Stimulated activated naive CD8-positive, alpha-beta T cell treated with anti-CD3 and anti-CD28 coated beads, Interleukin-15, Interleukin-2, amounts not matched to agents 100 ng/mL and 50 ng/mL, for 24 hours (primary cell): ENCODE data around the gene DNAH6.

Source experiments
- H3K27ac Mint-ChIP-seq: one replicate; pipeline ENCODE4 v1.8.0; 2021; ENCODE audit warnings: mild to moderate bottlenecking, mixed read lengths
- H3K27me3 Mint-ChIP-seq: one replicate; pipeline ENCODE4 v1.8.0; 2021; ENCODE audit warnings: mixed read lengths
- H3K36me3 Mint-ChIP-seq: one replicate; pipeline ENCODE4 v1.8.0; 2021; ENCODE audit warnings: low read depth, mixed read lengths
- H3K4me1 Mint-ChIP-seq: one replicate; pipeline ENCODE4 v1.8.0; 2021; ENCODE audit warnings: low read depth, mixed read lengths
- H3K4me3 Mint-ChIP-seq: one replicate; pipeline ENCODE4 v1.8.0; 2021; ENCODE audit warnings: mild to moderate bottlenecking, mixed read lengths
- H3K9me3 Mint-ChIP-seq: one replicate; pipeline ENCODE4 v1.8.0; 2021; ENCODE audit warnings: mixed read lengths

DNAH6 gene

GRCh38 chr2:84823229-84823628 lies 306.9 kb downstream of the DNAH6 start:
- Mint-ChIP-seq H3K27ac (peak overlapping the region; percentile 7), H3K4me3 (no peak overlapping the region), H3K36me3 (peaks cover 23% of the 10 kb centered on the region), H3K4me1 (peaks cover 30% of the 10 kb centered on the region), H3K27me3 (no peaks in the 10 kb centered on the region), H3K9me3 (no peaks in the 10 kb centered on the region)

GRCh38 chr2:84823788-84824187 lies 307.5 kb downstream of the DNAH6 start:
- H3K27ac Mint-ChIP-seq, result no peak overlapping the region
- peaks cover 25% of the 10 kb centered on the region for H3K4me1 Mint-ChIP-seq
- no peaks in the 10 kb centered on the region for H3K27me3 Mint-ChIP-seq
- no peak overlapping the region for H3K4me3 Mint-ChIP-seq
- H3K9me3 Mint-ChIP-seq, result no peaks in the 10 kb centered on the region
- H3K36me3 Mint-ChIP-seq, result peaks cover 23% of the 10 kb centered on the region

- H3K4me1 Mint-ChIP-seq, result peaks cover 17% of the 10 kb centered on the region
- no peaks in the 10 kb centered on the region for H3K27me3 Mint-ChIP-seq
- H3K27ac Mint-ChIP-seq, result no peak overlapping the region
- no peak overlapping the region for H3K4me3 Mint-ChIP-seq
- H3K36me3 Mint-ChIP-seq, result peaks cover 23% of the 10 kb centered on the region
- H3K9me3 Mint-ChIP-seq, result no peaks in the 10 kb centered on the region
Measured at GRCh38 chr2:84827978-84828575, 311.8 kb downstream of the DNAH6 start.

- H3K9me3 Mint-ChIP-seq, result no peaks in the 10 kb centered on the region
- no peaks in the 10 kb centered on the region for H3K27me3 Mint-ChIP-seq
- H3K36me3 Mint-ChIP-seq, result peaks cover 13% of the 10 kb centered on the region
- H3K27ac Mint-ChIP-seq, result no peak overlapping the region
- H3K4me3 Mint-ChIP-seq, result no peak overlapping the region
- peaks cover 25% of the 10 kb centered on the region for H3K4me1 Mint-ChIP-seq
Measured at GRCh38 chr2:84829693-84830092, 313.4 kb downstream of the DNAH6 start.

GRCh38 chr2:84830095-84830494 lies 313.8 kb downstream of the DNAH6 start:
- no peaks in the 10 kb centered on the region for H3K27me3 Mint-ChIP-seq

GRCh38 chr2:84830758-84831500 lies 314.6 kb downstream of the DNAH6 start:
- H3K9me3 Mint-ChIP-seq, result no peaks in the 10 kb centered on the region
- H3K4me1 Mint-ChIP-seq, result peaks cover 25% of the 10 kb centered on the region
- peaks cover 16% of the 10 kb centered on the region for H3K36me3 Mint-ChIP-seq
- no peaks in the 10 kb centered on the region for H3K27me3 Mint-ChIP-seq
- peak overlapping the region; percentile 56 for H3K27ac Mint-ChIP-seq
- no peak overlapping the region for H3K4me3 Mint-ChIP-seq

More at GRCh38 chr2:84830095-84830494, 313.8 kb downstream of the DNAH6 start:
- H3K27ac Mint-ChIP-seq, result no peak overlapping the region
- peaks cover 13% of the 10 kb centered on the region for H3K36me3 Mint-ChIP-seq
- no peaks in the 10 kb centered on the region for H3K9me3 Mint-ChIP-seq
- H3K4me1 Mint-ChIP-seq, result peaks cover 25% of the 10 kb centered on the region
- no peak overlapping the region for H3K4me3 Mint-ChIP-seq

- peaks cover 36% of the 10 kb centered on the region for H3K4me1 Mint-ChIP-seq
- no peaks in the 10 kb centered on the region for H3K27me3 Mint-ChIP-seq
- no peaks in the 10 kb centered on the region for H3K9me3 Mint-ChIP-seq
- H3K27ac Mint-ChIP-seq, result peak overlapping the region; percentile 88
- H3K4me3 Mint-ChIP-seq, result peak overlapping the region; percentile 65
- H3K36me3 Mint-ChIP-seq, result peaks cover 33% of the 10 kb centered on the region
Measured at GRCh38 chr2:84832772-84833461, 316.6 kb downstream of the DNAH6 start.

- Mint-ChIP-seq H3K4me3 (peak overlapping the region; percentile 65), H3K4me1 (peaks cover 40% of the 10 kb centered on the region), H3K36me3 (peaks cover 39% of the 10 kb centered on the region), H3K27ac (peak overlapping the region; percentile 88), H3K9me3 (no peaks in the 10 kb centered on the region), H3K27me3 (no peaks in the 10 kb centered on the region)
Measured at GRCh38 chr2:84833481-84834150, 317.3 kb downstream of the DNAH6 start.

GRCh38 chr2:84836215-84836614 lies 319.9 kb downstream of the DNAH6 start:
- Mint-ChIP-seq H3K27ac (no peak overlapping the region), H3K4me1 (peaks cover 66% of the 10 kb centered on the region), H3K27me3 (no peaks in the 10 kb centered on the region), H3K9me3 (no peaks in the 10 kb centered on the region), H3K4me3 (no peak overlapping the region), H3K36me3 (peaks cover 52% of the 10 kb centered on the region)

GRCh38 chr2:84838434-84839145 lies 322.3 kb downstream of the DNAH6 start:
- Mint-ChIP-seq H3K4me1 (peaks cover 77% of the 10 kb centered on the region), H3K36me3 (peaks cover 52% of the 10 kb centered on the region), H3K4me3 (no peak overlapping the region), H3K27me3 (no peaks in the 10 kb centered on the region), H3K27ac (no peak overlapping the region), H3K9me3 (no peaks in the 10 kb centered on the region)

GRCh38 chr2:84839851-84840250 lies 323.6 kb downstream of the DNAH6 start:
- Mint-ChIP-seq H3K27me3 (no peaks in the 10 kb centered on the region), H3K4me1 (peaks cover 79% of the 10 kb centered on the region), H3K4me3 (peak overlapping the region; percentile 72), H3K9me3 (no peaks in the 10 kb centered on the region), H3K27ac (peak overlapping the region; percentile 82), H3K36me3 (peaks cover 56% of the 10 kb centered on the region)

GRCh38 chr2:84840306-84840705 lies 324.0 kb downstream of the DNAH6 start:
- peaks cover 53% of the 10 kb centered on the region for H3K36me3 Mint-ChIP-seq
- no peaks in the 10 kb centered on the region for H3K27me3 Mint-ChIP-seq
- H3K27ac Mint-ChIP-seq, result peak overlapping the region; percentile 82
- H3K4me3 Mint-ChIP-seq, result peak overlapping the region; percentile 72
- H3K9me3 Mint-ChIP-seq, result no peaks in the 10 kb centered on the region
- peaks cover 81% of the 10 kb centered on the region for H3K4me1 Mint-ChIP-seq

GRCh38 chr2:84841577-84841976 lies 325.3 kb downstream of the DNAH6 start:
- H3K9me3 Mint-ChIP-seq, result no peaks in the 10 kb centered on the region
- H3K27ac Mint-ChIP-seq, result peak overlapping the region; percentile 82
- peaks cover 42% of the 10 kb centered on the region for H3K36me3 Mint-ChIP-seq
- H3K27me3 Mint-ChIP-seq, result no peaks in the 10 kb centered on the region
- peaks cover 86% of the 10 kb centered on the region for H3K4me1 Mint-ChIP-seq
- H3K4me3 Mint-ChIP-seq, result peak overlapping the region; percentile 19

GRCh38 chr2:84844141-84844540 lies 327.8 kb downstream of the DNAH6 start:
- Mint-ChIP-seq H3K4me1 (peaks cover 97% of the 10 kb centered on the region), H3K27ac (peak overlapping the region; percentile 82), H3K9me3 (no peaks in the 10 kb centered on the region), H3K4me3 (peak overlapping the region; percentile 53), H3K36me3 (peaks cover 20% of the 10 kb centered on the region), H3K27me3 (no peaks in the 10 kb centered on the region)
